Islet of Langerhans (tissue), 1 donor: ENCODE results near the gene PKN1.
"Not testable (repeated sequence)": the region's sequence is repeated elsewhere in the genome, so short reads cannot be mapped to it uniquely, and the experiment has no call there.

ENCODE experiments used
- FAIRE-seq: peaks from one replicate; lab custom pipeline; 2011; peaks lifted over from hg19 to GRCh38; lab: Jason Lieb, UNC

PKN1 gene

GRCh38 chr19:14432791-14433553, at the start of gene PKN1:
Gene PKN1 (plus strand): TSS chr19:14433306. CDS start chr19:14433522, 216 bp downstream.
- no peak for FAIRE-seq

- no peak for FAIRE-seq
Measured at GRCh38 chr19:14383661-14384555, 49.2 kb upstream of the PKN1 start.

GRCh38 chr19:14385492-14385891, 47.6 kb upstream of the PKN1 start:
- FAIRE-seq, result no peak

GRCh38 chr19:14390548-14390947, 42.6 kb upstream of the PKN1 start:
- FAIRE-seq, result no peak

GRCh38 chr19:14391156-14391821, 41.8 kb upstream of the PKN1 start:
- no peak for FAIRE-seq

GRCh38 chr19:14393329-14393728, 39.8 kb upstream of the PKN1 start:
- no peak for FAIRE-seq

- FAIRE-seq, result no peak
Measured at GRCh38 chr19:14394167-14394566, 38.9 kb upstream of the PKN1 start.

- no peak for FAIRE-seq
Measured at GRCh38 chr19:14395262-14395661, 37.8 kb upstream of the PKN1 start.

- no peak for FAIRE-seq
Measured at GRCh38 chr19:14395710-14396336, 37.3 kb upstream of the PKN1 start.

- FAIRE-seq, result not testable (repeated sequence)
Measured at GRCh38 chr19:14396730-14397129, 36.4 kb upstream of the PKN1 start.

GRCh38 chr19:14397168-14397567, 35.9 kb upstream of the PKN1 start:
- FAIRE-seq, result not testable (repeated sequence)

GRCh38 chr19:14400951-14401431, 32.1 kb upstream of the PKN1 start:
- no peak for FAIRE-seq

- no peak for FAIRE-seq
Measured at GRCh38 chr19:14401468-14402195, 31.5 kb upstream of the PKN1 start.

- FAIRE-seq, result no peak
Measured at GRCh38 chr19:14402332-14403144, 30.6 kb upstream of the PKN1 start.

- not testable (repeated sequence) for FAIRE-seq
Measured at GRCh38 chr19:14403145-14403930, 29.8 kb upstream of the PKN1 start.

GRCh38 chr19:14404312-14404711, 28.8 kb upstream of the PKN1 start:
- FAIRE-seq, result no peak

- FAIRE-seq, result no peak
Measured at GRCh38 chr19:14405380-14405757, 27.7 kb upstream of the PKN1 start.

- no peak for FAIRE-seq
Measured at GRCh38 chr19:14405758-14406644, 27.1 kb upstream of the PKN1 start.
